HepG2 (cell line): ENCODE results near the gene KLHL17. TPM values are rescaled to one million over a fixed set of nuclear protein-coding genes. Genes with fewer than 3 reads are reported as not detected.

Experiments
- AGO1 ChIP-seq: fragments of 200-400 bp; formaldehyde crosslinking; IDR thresholded peaks from 2 replicates; pipeline ENCODE4 v1.6.1; 2017; ENCODE audit warnings: mild to moderate bottlenecking, low read depth, low read length, moderate library complexity; ENCODE audit not compliant: poor library complexity, severe bottlenecking
- FOSL2 ChIP-seq: sonication (generic); formaldehyde crosslinking; IDR thresholded peaks from 2 replicates; pipeline ENCODE4 v1.4.0; 2020; ENCODE audit warnings: missing genetic modification reagents
- FOXA3 ChIP-seq: IDR thresholded peaks from 2 replicates; pipeline ENCODE4 v1.6.1; 2016; ENCODE audit warnings: missing genetic modification reagents, missing compliant biosample characterization
- FOXO1 ChIP-seq: sonication (generic); formaldehyde crosslinking; IDR thresholded peaks from 2 replicates; pipeline ENCODE4 v1.4.0; 2020; ENCODE audit warnings: missing genetic modification reagents
- GATAD1 ChIP-seq: IDR thresholded peaks from 2 replicates; pipeline ENCODE4 v1.6.1; 2016; ENCODE audit warnings: missing genetic modification reagents, missing compliant biosample characterization
- HIVEP1 ChIP-seq: sonication (generic); formaldehyde crosslinking; IDR thresholded peaks from 2 replicates; pipeline ENCODE4 v1.4.0; 2020; ENCODE audit warnings: mild to moderate bottlenecking, missing genetic modification reagents
- HNF1B ChIP-seq: sonication (generic); formaldehyde crosslinking; IDR thresholded peaks from 2 replicates; pipeline ENCODE4 v1.5.1; 2020; ENCODE audit warnings: mild to moderate bottlenecking, moderate library complexity, missing genetic modification reagents
- HNF4A ChIP-seq: sonication (generic); formaldehyde crosslinking; IDR thresholded peaks from 2 replicates; pipeline ENCODE4 v1.4.0; 2020; ENCODE audit warnings: missing genetic modification reagents
- HNF4G ChIP-seq, 2 experiments: sonication (generic) in 1 of 2; formaldehyde crosslinking in 1 of 2; IDR thresholded peaks; 2 replicates each; pipeline versions ENCODE4 v1.4.0 to v1.6.1; 2011 to 2020; ENCODE audit warnings: borderline replicate concordance in 2 of 2, low read depth in 2 of 2, mild to moderate bottlenecking in 2 of 2, low read length in 1 of 2, missing genetic modification reagents in 1 of 2, moderate library complexity in 1 of 2
- KDM3A ChIP-seq: IDR thresholded peaks from 2 replicates; pipeline ENCODE4 v1.6.1; 2018; ENCODE audit warnings: low read depth, missing compliant biosample characterization
- MXI1 ChIP-seq: IDR thresholded peaks from 3 replicates; pipeline ENCODE4 v1.6.1; 2012; ENCODE audit warnings: low read depth, low read length, inconsistent platforms, borderline replicate concordance
- PHF21A ChIP-seq: sonication (generic); formaldehyde crosslinking; IDR thresholded peaks from 2 replicates; pipeline ENCODE4 v1.5.0; 2020; ENCODE audit warnings: mild to moderate bottlenecking, missing genetic modification reagents
- SSRP1 ChIP-seq: IDR thresholded peaks from 2 replicates; pipeline ENCODE4 v1.6.1; 2016; ENCODE audit warnings: control low read depth
- WIZ ChIP-seq: sonication (generic); formaldehyde crosslinking; IDR thresholded peaks from 2 replicates; pipeline ENCODE4 v1.5.1; 2020; ENCODE audit warnings: mild to moderate bottlenecking, missing genetic modification reagents
- ZEB1 ChIP-seq: IDR thresholded peaks from 2 replicates; pipeline ENCODE4 v1.6.1; 2012; ENCODE audit warnings: mild to moderate bottlenecking, low read depth, inconsistent platforms; ENCODE audit not compliant: insufficient replicate concordance
- ZNF354B ChIP-seq: sonication (generic); formaldehyde crosslinking; IDR thresholded peaks from 2 replicates; pipeline ENCODE4 v1.8.0; 2022; ENCODE audit warnings: mild to moderate bottlenecking, missing genetic modification reagents
- ZNF672 ChIP-seq: sonication (generic); formaldehyde crosslinking; IDR thresholded peaks from 2 replicates; pipeline ENCODE4 v1.8.1; 2022; ENCODE audit warnings: missing genetic modification reagents
- ZSCAN29 ChIP-seq: sonication (generic); formaldehyde crosslinking; conservative IDR thresholded peaks from 2 replicates; pipeline ENCODE4 v1.4.0; 2020; ENCODE audit warnings: mild to moderate bottlenecking, missing genetic modification reagents
- ZZZ3 ChIP-seq: sonication (generic); formaldehyde crosslinking; IDR thresholded peaks from 2 replicates; pipeline ENCODE4 v1.4.0; 2020; ENCODE audit warnings: missing genetic modification reagents, mild to moderate bottlenecking, borderline replicate concordance
- polyA plus RNA-seq, 8 experiments: library from polyadenylated mRNA; depleted of rRNA in 3 of 8; stranded (reverse) in 7 of 8; unstranded in 1 of 8; fragments of >200 nt; fragmentation: Illumina TruSeq in 4 of 8; extraction: Trizol in 4 of 8; gene quantifications; 2 replicates each; pipeline versions ENCODE4 v1.2.1 to v1.2.3, GENCODE V29; 2011 to 2016; ENCODE audit warnings: low read depth in 4 of 8, missing spikeins in 1 of 8, mixed read lengths in 1 of 8; ENCODE audit not compliant: insufficient read depth in 1 of 8
- total RNA-seq, 5 experiments: library from RNA; depleted of rRNA; stranded (reverse); fragments of >200 nt; fragmentation: Illumina TruSeq; extraction: Trizol; gene quantifications; 2 replicates each; pipeline ENCODE4 v1.2.3, GENCODE V29; 2016; ENCODE audit warnings: low read depth in 1 of 5
- TF ChIP-seq, protein P1 (sequence below): sonication (generic); formaldehyde crosslinking; IDR thresholded peaks from 2 replicates; pipeline ENCODE4 v1.5.0; 2020; ENCODE audit warnings: mild to moderate bottlenecking, missing genetic modification reagents, borderline replicate concordance
- TF ChIP-seq, protein P2 (sequence below): sonication (generic); formaldehyde crosslinking; IDR thresholded peaks from 2 replicates; pipeline ENCODE4 v1.4.0; 2020; ENCODE audit warnings: missing genetic modification reagents

The KLHL17 gene
- total and polyA plus RNA-seq, 2 of the 13 experiments (the other 11 are each of a cell fraction or from before 2014, with no cell fraction given), result 9.3 to 24.7 TPM

GRCh38 chr1:995665-996633 lies 35.6 kb downstream of the KLHL17 start (continued):
- TF ChIP-seq ZSCAN29 (CRISPR knock-in tag), result 0 out of 2 replicates have a peak, but pooled peaks have one; percentile 25
- TF ChIP-seq FOXO1 (CRISPR knock-in tag), result no peak
- no peak for TF ChIP-seq ZNF354B
- TF ChIP-seq HIVEP1 (CRISPR knock-in tag), result peak; percentile 63
- TF ChIP-seq WIZ (CRISPR knock-in tag), result no peak
- TF ChIP-seq HNF1B, result peak; percentile 44; the same call in 1 of the 2 replicates
- peak; percentile 57 for TF ChIP-seq HNF4A (CRISPR knock-in tag)
- TF ChIP-seq HNF4G (IDR thresholded peaks at IDR 0.05; ENCODE audit: borderline replicate concordance, low read depth, low read length), result peak; percentile 78; the same call in 1 of the 2 replicates
- TF ChIP-seq HNF4G (CRISPR knock-in tag; IDR thresholded peaks at IDR 0.05; ENCODE audit: borderline replicate concordance, low read depth), result peak; percentile 43; the same call in 1 of the 2 replicates
- TF ChIP-seq ZNF672, result no peak
- no peak for TF ChIP-seq GATAD1 (CRISPR knock-in tag)
- TF ChIP-seq, protein P1, sequence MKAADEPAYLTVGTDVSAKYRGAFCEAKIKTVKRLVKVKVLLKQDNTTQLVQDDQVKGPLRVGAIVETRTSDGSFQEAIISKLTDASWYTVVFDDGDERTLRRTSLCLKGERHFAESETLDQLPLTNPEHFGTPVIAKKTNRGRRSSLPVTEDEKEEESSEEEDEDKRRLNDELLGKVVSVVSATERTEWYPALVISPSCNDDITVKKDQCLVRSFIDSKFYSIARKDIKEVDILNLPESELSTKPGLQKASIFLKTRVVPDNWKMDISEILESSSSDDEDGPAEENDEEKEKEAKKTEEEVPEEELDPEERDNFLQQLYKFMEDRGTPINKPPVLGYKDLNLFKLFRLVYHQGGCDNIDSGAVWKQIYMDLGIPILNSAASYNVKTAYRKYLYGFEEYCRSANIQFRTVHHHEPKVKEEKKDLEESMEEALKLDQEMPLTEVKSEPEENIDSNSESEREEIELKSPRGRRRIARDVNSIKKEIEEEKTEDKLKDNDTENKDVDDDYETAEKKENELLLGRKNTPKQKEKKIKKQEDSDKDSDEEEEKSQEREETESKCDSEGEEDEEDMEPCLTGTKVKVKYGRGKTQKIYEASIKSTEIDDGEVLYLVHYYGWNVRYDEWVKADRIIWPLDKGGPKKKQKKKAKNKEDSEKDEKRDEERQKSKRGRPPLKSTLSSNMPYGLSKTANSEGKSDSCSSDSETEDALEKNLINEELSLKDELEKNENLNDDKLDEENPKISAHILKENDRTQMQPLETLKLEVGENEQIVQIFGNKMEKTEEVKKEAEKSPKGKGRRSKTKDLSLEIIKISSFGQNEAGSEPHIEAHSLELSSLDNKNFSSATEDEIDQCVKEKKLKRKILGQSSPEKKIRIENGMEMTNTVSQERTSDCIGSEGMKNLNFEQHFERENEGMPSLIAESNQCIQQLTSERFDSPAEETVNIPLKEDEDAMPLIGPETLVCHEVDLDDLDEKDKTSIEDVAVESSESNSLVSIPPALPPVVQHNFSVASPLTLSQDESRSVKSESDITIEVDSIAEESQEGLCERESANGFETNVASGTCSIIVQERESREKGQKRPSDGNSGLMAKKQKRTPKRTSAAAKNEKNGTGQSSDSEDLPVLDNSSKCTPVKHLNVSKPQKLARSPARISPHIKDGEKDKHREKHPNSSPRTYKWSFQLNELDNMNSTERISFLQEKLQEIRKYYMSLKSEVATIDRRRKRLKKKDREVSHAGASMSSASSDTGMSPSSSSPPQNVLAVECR (CRISPR knock-in tag), result no peak; the same call in 1 of the 2 replicates
- TF ChIP-seq ZEB1, result no peak
- peak; percentile 62 for TF ChIP-seq AGO1
- TF ChIP-seq FOSL2 (CRISPR knock-in tag), result peak; percentile 15; the same call in 1 of the 2 replicates
- no peak for TF ChIP-seq SSRP1 (CRISPR knock-in tag)
- no peak for TF ChIP-seq MXI1
- TF ChIP-seq PHF21A (CRISPR knock-in tag), result peak; percentile 82
- TF ChIP-seq ZZZ3, result no peak
- 0 out of 2 replicates have a peak, but pooled peaks have one; percentile 33 for TF ChIP-seq FOXA3 (CRISPR knock-in tag)
- TF ChIP-seq, protein P2, sequence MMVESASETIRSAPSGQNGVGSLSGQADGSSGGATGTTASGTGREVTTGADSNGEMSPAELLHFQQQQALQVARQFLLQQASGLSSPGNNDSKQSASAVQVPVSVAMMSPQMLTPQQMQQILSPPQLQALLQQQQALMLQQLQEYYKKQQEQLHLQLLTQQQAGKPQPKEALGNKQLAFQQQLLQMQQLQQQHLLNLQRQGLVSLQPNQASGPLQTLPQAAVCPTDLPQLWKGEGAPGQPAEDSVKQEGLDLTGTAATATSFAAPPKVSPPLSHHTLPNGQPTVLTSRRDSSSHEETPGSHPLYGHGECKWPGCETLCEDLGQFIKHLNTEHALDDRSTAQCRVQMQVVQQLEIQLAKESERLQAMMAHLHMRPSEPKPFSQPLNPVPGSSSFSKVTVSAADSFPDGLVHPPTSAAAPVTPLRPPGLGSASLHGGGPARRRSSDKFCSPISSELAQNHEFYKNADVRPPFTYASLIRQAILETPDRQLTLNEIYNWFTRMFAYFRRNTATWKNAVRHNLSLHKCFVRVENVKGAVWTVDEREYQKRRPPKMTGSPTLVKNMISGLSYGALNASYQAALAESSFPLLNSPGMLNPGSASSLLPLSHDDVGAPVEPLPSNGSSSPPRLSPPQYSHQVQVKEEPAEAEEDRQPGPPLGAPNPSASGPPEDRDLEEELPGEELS (CRISPR knock-in tag), result peak; percentile 69; the same call in 1 of the 2 replicates
- no peak for TF ChIP-seq KDM3A
